Adrenal gland (tissue), 5 donors: ENCODE data around the gene ZBTB40.

Experiments
- POLR2A ChIP-seq, 2 donors: fragments of 450-650 bp; IDR thresholded peaks; one replicate each; pipeline ENCODE4 v1.6.1; 2017; ENCODE audit warnings: antibody characterized with exemption in 2 of 2, mild to moderate bottlenecking in 2 of 2, moderate library complexity in 1 of 2
- TF ChIP-seq, protein P1 (sequence below), 6 experiments: fragments of 450-650 bp in 4 of 6; fragments of 200-600 bp in 2 of 6; sonication (generic) in 1 of 6; IDR thresholded peaks; 1 replicate in 5 of 6; 2 replicates in 1 of 6; pipeline versions ENCODE4 v1.5.1 to v1.8.0; 2016 to 2021; ENCODE audit warnings: antibody characterized with exemption in 6 of 6, mild to moderate bottlenecking in 2 of 6, moderate library complexity in 1 of 6
- donor health status: DM: no; HTN: no; CAD: no.

- TF ChIP-seq, protein P1, sequence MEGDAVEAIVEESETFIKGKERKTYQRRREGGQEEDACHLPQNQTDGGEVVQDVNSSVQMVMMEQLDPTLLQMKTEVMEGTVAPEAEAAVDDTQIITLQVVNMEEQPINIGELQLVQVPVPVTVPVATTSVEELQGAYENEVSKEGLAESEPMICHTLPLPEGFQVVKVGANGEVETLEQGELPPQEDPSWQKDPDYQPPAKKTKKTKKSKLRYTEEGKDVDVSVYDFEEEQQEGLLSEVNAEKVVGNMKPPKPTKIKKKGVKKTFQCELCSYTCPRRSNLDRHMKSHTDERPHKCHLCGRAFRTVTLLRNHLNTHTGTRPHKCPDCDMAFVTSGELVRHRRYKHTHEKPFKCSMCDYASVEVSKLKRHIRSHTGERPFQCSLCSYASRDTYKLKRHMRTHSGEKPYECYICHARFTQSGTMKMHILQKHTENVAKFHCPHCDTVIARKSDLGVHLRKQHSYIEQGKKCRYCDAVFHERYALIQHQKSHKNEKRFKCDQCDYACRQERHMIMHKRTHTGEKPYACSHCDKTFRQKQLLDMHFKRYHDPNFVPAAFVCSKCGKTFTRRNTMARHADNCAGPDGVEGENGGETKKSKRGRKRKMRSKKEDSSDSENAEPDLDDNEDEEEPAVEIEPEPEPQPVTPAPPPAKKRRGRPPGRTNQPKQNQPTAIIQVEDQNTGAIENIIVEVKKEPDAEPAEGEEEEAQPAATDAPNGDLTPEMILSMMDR (IDR thresholded peaks at IDR 0.05), result no peak
- no peak for TF ChIP-seq POLR2A (IDR thresholded peaks at IDR 0.05)
Measured at GRCh38 chr1:22508991-22509390, 57.3 kb downstream of the ZBTB40 start.
